Measurements from ENCODE around the gene C1QA.

The C1QA gene, protein sequence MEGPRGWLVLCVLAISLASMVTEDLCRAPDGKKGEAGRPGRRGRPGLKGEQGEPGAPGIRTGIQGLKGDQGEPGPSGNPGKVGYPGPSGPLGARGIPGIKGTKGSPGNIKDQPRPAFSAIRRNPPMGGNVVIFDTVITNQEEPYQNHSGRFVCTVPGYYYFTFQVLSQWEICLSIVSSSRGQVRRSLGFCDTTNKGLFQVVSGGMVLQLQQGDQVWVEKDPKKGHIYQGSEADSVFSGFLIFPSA

GRCh38 chr1:22636353-22636752, at the start of gene C1QA:
Gene C1QA (plus strand): TSS chr1:22636628. CDS start chr1:22637617, 989 bp downstream.
- no peak for DNase-seq

- no peak for DNase-seq
These were observed 49.2 kb upstream of the C1QA start for GRCh38 chr1:22587247-22587646.

DNA sequence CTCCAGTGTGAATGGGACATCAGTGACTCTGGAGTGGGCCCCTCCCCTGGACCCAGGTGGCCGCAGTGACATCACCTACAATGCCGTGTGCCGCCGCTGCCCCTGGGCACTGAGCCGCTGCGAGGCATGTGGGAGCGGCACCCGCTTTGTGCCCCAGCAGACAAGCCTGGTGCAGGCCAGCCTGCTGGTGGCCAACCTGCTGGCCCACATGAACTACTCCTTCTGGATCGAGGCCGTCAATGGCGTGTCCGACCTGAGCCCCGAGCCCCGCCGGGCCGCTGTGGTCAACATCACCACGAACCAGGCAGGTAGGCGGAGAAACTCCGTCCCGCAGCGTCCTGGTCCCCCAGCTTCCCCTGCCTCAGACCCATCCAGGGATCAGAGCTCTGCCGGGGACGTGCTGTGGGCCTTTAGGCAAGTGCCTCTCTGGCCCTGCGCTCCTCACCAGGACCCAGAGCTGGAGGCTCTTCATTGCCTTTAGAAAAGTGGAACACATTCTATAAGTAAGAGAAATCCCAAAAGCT, 47.5 kb upstream of the C1QA start:
- no peak for DNase-seq

- no peak for DNase-seq
These were observed 44.9 kb upstream of the C1QA start for GRCh38 chr1:22591576-22591975.

DNA sequence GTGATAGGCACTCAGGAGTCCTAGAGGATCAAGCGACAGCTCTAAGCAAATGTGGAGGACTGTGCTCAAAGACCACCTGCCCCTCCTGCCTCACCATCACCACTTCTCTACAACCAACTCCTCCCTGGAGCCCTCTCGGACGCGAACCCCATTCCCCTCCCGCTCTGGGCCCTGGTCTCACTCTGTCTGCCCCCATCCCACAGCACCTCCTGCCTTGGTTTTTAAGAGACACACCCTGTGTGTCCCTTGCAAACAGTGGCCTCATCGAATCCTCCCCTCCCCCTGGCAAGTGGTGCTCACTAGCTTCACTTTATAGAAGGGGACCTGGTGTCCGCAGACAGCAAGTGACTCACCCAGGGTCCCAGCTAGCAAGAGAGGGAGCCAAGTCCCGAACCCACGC, 44.4 kb upstream of the C1QA start:
- DNase-seq, result no peak

DNA sequence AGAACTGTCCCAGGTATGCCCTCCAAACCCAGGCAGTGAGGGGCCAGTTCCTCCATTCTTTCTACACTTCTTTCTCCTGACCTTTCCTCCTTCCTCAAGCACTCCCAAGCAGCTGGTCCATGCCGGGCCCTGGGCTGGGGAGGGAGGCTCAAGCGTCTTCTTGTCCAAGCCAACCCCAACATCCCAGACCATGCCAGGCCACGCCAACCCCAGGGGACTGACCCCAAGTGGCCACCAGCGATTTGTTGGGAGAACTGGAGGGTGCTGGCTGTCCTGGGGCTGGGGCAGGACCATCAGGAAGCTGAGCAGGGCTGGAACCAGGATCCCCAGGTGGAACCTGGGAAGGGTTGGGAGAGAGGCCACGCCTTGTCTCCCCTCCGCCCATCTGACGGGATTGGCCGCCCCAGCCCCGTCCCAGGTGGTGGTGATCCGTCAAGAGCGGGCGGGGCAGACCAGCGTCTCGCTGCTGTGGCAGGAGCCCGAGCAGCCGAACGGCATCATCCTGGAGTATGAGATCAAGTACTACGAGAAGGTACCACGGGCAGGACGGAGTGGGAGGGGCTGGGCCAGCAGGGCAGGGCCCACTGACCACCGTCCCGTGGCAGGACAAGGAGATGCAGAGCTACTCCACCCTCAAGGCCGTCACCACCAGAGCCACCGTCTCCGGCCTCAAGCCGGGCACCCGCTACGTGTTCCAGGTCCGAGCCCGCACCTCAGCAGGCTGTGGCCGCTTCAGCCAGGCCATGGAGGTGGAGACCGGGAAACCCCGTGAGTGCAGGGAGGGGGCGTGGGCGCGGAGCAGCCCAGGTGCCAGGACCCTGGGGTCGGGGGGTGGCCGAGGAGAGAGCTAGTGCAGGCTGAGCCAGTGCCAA, 43.3 kb upstream of the C1QA start:
- no peak for DNase-seq

DNA sequence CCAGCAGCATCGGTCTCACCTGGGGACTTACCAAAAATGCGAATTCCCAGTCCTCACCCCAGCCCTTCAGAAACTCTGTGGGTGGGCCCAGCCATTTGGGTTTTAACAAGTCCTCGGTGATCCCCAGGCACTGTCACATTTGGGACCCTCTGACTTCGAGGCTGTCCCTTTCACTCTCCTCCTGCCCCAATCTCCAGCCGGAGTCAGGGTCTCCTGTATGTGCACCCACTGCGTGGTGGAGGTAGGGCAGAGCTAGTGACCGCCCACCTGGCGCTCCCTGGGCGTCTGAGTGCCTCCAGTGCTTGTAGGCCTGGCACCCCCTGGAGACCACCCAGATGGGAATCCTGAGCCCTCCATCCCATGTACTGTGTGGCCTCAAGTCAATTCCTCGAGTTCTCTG, 42.0 kb upstream of the C1QA start:
- no peak for DNase-seq

DNA sequence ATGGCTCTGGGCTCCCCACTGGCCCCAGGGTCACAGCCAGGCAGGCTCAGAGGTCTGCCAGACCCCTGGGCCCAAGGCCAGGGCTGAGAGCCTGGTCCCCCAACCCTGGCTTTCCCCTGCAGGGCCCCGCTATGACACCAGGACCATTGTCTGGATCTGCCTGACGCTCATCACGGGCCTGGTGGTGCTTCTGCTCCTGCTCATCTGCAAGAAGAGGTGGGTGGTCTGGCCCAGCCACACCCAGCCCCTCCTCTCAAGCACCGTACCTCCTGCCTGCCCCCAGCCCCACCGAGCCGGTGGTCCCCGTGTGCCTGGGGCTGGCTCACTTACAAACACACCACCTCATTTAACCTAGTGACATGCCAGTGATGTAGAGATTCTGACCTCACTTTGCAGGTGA, 41.3 kb upstream of the C1QA start:
- DNase-seq, result no peak

- no peak for DNase-seq
These were observed 39.0 kb upstream of the C1QA start for GRCh38 chr1:22597301-22597965.

DNA sequence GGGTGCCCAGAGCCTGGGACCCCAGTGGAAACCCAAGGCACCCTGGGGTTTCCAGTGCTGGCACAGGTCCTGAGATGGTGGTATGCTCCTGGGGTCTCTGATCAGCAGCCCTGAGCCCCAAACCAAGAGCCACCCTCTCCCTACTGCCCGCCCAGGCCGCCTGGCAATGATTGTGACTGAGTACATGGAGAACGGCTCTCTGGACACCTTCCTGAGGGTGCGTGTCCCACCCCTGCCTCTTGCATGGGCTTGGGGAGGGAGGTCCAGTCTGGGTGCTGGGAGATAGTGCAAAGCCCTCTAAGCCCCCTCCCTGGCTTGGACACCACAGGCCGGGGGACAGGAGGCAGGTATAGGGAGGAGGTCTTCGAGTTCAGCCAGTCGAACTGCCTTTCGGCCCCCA, 38.4 kb upstream of the C1QA start:
- no peak for DNase-seq

DNA sequence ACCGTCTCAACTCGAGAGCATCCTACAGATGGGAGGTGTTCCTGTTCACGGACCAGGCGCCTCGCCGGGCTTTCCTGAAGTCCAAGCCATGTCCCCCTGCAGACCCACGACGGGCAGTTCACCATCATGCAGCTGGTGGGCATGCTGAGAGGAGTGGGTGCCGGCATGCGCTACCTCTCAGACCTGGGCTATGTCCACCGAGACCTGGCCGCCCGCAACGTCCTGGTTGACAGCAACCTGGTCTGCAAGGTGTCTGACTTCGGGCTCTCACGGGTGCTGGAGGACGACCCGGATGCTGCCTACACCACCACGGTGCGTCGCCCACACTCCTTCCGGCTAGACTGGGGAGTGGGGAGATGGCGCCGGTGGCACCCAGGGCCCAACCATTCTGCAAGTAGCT, 37.7 kb upstream of the C1QA start:
- no peak for DNase-seq

DNA sequence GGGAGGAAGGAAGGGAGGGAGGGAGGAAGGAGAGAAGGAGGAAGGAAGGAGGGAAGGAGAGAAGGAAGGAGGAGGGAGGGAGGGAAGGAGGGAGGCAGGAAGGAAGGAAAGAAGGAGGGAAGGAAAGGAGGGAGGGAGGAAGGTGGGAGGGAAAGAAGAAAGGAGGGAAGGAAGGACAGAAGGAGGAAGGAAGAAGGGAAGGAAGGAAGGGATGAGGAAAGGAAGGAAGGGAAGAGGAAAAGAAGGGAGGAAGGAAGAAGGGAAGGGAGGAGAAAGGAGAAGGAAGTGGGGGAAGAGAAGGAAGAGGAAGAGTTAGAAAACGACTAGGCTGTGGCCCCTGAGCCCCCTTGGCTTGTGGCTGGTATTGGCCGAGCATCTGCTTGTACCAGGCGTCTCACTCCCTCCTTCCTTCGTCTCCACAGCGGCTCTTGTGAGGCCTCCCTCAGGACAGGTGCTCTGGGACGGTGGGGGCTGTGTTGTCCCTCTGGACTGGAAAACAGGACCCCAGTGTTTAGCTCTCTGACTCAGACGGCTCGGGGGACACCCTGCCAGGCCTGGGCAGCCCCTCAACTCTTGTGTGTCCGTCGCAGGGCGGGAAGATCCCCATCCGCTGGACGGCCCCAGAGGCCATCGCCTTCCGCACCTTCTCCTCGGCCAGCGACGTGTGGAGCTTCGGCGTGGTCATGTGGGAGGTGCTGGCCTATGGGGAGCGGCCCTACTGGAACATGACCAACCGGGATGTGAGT, 36.2 kb upstream of the C1QA start:
- no peak for DNase-seq

DNA sequence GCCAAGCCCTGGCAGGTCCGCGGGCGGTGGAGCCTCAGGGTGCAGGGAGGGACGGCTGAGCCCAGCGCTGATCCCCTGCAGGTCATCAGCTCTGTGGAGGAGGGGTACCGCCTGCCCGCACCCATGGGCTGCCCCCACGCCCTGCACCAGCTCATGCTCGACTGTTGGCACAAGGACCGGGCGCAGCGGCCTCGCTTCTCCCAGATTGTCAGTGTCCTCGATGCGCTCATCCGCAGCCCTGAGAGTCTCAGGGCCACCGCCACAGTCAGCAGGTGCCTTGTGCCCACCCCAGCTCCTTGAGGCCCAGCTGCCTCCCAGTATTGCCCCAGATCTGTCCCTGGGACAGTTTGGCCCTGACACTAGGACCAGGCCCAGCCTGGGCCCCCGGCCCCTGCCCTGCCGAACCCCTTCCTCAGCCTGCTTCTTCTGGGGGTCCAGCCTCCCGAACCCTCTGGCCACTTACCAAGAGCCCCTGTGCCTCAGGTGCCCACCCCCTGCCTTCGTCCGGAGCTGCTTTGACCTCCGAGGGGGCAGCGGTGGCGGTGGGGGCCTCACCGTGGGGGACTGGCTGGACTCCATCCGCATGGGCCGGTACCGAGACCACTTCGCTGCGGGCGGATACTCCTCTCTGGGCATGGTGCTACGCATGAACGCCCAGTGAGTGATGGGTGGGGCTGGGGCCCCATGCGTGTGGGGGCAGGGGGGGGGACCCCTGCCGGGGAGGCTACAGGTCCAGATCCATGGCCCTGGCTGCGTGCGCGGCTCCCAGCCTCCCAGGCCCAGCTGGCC, 35.4 kb upstream of the C1QA start:
- no peak for DNase-seq

DNA sequence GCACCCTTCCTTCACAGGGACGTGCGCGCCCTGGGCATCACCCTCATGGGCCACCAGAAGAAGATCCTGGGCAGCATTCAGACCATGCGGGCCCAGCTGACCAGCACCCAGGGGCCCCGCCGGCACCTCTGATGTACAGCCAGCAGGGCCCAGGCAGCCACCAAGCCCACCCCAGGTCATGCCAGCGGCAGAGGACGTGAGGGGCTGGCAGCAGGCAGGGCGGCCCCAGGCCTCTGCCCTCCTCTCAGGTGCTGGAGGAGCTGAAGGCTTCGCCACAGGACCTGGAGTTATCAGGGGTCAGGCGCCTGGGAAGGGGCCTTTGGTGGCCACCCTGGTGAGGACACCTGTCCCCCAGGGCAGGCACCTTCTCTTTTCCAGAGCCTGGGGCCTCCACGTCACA, 34.8 kb upstream of the C1QA start:
- no peak for DNase-seq

DNA sequence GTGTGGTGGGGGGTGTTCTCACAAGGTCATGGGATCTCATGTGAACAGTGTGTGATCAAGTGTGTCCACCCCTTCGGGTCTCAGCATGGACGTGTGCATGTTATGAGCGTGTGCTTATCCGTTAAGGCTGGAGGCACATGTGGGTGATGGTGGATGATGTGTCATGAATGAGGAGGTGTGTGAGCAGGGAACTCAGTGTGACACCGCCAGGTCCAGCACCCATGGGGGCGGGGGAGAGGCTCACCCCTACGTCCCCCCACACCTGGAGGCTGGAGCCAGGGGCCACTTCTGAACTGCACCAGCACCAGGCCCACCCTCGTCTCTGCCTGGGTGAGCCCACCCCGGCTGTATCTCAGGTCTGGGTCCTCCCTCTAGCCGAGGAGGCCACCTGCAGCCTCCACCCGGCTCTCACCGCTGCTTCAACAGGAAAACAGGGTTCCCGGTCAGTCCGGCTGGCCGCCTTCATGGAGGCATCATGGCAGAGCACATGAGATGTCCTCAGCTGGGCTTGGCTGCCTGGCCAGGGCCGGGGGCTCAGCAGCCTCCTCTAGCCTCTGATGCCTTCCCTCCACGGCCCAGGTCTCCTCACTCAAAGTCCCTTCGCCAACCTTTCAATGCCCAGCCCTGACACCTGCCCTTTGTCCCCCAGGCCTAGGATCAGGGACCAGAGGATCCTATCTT, 34.2 kb upstream of the C1QA start:
- no peak for DNase-seq

DNA sequence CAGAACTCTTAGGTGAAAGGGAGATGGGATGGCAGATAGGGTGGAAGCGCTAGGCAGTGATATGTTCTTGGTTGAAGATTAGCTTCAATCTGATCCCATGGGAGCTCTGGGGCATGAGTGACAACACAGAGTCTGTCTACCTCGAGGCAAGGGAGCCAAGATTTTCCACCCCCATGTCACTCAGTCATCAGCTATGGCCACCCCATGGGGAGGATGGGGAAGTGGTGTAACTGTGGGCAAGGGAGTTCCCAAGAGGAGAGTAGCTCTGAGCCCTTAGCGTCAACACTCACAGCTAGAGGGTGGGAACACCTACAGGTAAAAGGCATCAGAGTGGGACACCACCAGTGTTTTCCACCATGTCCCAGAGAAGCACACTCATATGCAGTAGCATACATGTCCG, 30.3 kb upstream of the C1QA start:
- no peak for DNase-seq

GRCh38 chr1:22607154-22607553, 29.3 kb upstream of the C1QA start:
- DNase-seq, result no peak

- no peak for DNase-seq
These were observed 28.1 kb upstream of the C1QA start for GRCh38 chr1:22608361-22608760.

- DNase-seq, result no peak
These were observed 27.1 kb upstream of the C1QA start for GRCh38 chr1:22609291-22609690.

- no peak for DNase-seq
These were observed 24.9 kb upstream of the C1QA start for GRCh38 chr1:22611530-22611947.

Measured in 8988T (cell line).